Fibroblast of skin of back (primary cell): Measurements from ENCODE around the gene SPTSSB.

Source experiments
- DNase-seq: peaks from one replicate; pipeline ENCODE4 v3.0.0-alpha.2; 2013

SPTSSB gene

DNA sequence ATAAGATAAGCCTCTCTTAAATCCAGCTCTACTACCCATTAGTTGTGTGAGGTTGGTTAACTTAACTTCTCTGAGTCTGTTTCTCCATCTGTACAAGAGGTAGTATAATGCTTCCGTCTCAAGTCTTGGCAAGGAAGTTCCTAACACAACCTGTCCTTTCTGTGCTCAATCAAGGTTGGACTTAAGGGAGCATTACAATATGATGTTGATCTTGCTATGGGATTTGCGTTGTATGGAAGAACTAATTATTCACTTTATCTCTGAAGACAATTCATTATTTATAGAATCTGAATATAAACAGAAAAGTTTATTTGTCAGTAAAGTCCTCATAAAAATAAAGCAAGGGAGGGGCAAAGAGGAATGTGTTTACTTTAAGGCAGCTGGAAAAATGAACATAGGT, 18.9 kb upstream of the SPTSSB start:
- no peak for DNase-seq

DNA sequence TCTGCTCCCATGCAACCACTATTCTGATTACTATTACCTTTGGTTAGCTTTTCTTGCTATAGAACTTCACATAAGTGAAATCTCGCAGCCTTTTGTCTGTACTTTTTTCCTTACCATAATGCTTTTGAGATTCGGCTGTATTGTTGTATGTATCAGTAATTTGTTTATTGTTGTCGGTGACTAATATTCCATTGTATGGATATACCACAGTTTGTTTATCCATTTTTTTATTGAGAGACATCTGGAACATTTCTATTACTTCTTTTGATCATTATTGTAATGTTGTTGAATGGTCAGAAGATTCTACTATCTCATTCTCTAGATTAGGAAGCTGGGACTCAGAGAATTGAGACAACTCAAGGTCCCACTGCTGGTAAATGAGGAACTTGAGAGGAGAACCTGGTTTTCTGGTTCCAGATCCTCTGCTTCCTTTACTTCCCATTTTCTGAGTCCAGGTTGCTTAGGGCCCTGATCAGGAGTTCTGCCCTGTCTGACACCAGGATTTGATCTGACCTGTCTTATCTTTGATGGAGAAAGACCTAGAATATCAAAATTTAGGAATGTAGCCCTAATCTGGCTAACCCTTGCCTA, 18.2 kb upstream of the SPTSSB start:
- DNase-seq: no peak

DNA sequence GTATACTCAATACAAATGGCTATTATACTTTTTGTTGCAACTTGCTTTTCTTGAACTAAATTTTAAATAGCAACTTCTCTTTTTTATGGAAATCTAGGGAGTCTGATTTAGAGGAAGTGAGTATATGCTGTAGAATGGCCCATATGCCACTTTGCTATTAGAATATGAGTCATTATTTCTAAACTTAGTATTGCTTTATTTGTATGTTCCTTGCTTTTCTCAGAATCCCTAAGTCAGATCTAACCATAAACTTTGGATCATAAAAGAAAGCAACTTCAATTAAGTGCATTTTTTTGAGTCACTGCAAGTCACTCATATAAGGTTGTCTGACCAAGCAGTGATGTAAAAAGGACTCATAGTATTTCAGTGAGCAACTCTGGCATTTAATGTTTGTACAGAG, 17.5 kb upstream of the SPTSSB start:
- DNase-seq: peak; percentile 42

DNA sequence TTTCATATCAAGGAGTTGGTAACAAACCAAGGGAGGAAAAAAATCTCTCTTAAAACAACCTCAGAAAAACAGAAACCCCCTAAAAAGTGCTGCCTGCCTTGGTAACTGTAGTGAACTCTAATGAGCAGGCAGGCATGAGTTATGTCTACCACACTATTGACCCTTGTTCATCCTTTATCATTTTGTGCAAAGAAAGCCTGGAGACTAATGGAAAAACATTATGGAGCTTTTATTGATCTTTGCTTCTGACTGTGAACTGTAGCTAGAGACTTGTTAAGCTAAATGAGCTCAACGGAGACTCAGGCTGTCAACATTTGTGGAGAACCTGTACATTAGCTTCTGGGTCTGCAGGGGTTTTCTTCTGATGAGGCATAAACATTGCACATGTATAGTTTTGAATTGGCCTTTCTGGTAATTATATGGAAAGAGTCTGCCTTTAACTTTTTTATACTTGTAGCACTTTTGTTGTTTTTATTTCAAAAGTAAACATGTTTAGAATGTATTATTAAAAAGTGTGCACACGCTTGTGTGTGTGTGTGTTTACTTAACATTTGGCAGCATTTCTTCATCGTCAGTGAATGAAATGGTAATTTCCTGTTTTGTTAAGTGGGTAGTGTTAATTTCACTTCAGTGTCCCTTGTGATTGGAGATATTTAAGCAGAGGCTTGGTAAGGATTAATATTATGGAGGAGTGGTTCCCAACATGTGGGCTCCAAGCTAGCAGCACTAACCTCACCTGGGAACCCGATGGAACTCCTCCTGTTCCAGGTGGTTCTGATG, 15.9 kb upstream of the SPTSSB start:
- no peak for DNase-seq

DNA sequence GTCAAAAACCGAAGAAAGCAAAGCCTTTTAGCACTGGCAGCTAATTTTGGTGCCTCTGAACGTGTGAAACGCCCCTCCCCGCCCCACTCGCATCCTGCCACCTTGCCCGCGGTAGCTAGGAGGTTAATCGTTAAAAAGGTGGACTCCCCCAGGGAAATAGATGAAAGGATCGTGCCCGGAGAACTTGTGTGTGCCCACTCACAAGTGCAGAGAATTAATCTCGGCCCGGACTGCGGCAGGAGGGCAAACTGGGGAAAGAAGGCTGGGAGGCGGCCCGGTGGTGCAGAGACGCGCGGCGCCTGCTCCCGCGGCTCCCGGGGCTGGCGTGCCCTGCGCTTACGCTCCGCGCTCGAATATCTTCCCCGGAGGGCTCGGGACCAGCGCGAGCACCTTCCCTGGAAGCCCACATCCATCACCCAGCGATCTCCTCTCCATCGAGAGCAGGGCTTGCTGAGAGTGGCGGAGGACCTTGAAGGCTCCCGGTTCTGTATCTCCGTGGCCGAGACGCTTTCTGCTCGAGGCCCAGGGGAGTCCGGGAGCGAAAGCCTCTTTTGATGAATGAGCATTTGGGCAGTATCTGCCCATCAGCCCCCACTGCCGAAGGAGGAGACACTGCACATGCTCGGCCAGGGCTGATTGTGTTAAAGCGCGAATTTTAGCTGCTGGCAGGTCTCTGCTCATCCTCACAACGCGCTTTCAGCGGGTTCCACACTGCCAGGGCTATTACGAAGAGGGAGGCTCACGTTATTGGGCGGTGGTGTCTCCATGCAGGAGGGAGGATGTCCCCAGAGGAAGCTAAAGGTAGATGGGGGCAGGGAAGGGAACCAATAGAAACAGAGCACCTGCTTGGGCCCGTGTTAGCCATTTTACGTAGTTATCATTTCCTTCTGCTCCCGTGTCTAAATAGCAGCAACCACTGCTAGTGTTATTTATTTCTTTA, 1.3 kb upstream of the SPTSSB start:
- DNase-seq: peak; percentile 24

DNA sequence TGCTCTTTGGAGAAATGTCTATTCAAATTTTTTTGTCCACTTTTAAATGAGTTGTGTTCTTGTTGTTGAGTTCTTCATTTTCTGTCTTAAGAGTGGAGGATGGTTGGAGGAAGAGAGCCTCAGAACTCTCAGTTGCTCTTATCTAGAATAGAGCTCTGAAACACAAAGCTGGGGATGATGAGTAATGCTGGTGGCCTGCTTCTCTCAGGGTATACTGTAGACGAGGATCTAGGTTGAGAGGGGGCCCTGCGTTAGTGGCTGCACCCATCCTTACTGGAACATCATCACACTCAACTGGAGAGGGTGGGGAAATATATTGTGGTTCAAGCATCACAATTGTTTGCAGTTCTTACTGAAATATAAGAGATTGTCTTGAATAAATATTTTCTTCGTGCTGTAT, 1.8 kb downstream of the SPTSSB start:
- DNase-seq: no peak

DNA sequence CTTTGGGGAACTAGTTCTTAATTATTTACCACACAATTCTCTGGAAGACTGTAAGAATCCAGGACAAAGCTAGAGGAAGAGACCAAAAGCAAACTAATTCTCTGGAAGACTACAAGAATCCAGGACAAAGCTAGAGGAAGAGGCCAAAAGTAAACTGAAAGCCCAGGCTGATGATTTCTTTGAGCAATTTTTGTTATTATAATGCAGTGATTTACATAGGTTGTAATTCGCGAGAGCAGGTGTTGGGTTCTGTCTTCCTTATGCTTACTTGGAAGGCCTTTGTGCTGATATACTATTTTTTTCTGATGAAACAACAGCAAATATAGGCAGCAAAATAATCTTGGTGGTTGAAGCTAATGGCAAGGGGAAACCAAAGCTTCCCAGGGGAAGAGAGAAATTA, 5.2 kb downstream of the SPTSSB start:
- DNase-seq: no peak

DNA sequence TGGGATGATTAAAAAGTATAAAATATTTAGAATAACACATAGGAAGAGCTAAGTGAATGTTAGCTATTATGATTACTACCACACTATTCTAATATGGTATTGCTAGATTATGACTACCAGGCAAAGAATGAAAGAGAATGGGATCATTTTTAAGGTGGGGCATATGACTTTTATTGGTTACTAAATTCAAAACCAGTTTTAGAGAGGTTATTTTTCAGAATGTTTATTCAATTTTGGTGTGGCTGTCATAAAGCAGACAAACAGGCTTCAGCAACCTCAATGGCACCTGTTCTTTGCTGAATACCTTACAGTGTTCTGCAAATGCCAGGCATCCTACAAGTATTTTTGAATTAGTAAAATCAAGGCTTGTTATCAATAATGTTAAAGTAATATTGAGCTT, 12.8 kb downstream of the SPTSSB start:
- DNase-seq: no peak

DNA sequence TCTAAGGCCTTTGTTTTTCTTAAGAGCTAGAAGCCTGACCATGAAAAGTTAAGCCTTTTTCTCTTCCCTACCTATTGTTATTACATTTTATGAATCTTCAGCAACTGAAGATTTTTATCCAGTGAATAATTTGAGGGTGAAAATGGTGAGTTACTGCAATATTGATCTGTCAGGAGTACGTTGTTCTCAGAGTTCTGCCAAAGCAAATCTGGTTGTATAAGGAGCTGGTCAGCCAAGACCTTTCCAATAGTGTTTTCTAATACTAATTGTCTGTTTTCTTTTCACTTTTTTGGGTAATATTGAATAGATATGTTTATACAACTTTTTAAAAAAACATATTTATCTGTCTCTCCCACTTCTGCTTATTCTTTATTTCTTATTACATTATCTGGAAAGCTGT, 15.0 kb downstream of the SPTSSB start:
- DNase-seq: no peak

DNA sequence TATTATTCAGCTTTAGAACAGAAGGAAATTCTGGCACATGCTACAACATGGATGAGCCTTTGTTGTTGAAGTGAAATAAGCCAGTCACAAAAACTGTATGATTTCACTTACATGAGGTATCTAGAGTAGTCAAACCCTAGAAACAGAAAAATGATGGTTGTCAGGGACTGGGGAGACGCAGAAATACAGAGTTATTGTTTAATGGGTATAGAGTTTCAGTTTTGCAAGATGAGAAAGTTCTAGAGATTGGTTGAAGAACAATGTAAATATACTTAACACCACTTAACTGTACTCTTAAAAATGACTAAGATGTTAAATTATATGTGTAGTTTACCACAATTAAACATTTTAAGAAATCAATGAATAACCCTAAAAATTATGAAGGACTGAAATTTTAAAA, 15.8 kb downstream of the SPTSSB start:
- no peak for DNase-seq

DNA sequence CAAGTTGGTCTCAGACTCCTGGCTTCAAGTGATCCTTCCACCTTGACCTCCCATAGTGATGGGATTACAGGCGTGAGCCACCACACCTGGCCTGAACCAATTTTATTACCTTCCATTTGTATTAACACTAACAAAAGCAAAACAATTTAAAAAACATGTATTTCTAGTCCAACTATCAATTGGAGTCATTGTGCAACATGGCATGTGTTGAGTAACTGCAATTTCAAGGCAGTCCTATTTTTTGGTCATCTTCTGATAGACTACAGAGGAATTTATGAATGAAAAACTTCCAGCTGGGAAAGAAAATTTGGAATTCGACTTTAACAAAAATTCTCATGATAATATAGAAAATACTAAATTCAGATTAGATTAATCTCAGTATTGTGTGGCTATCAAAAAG, 16.8 kb downstream of the SPTSSB start:
- DNase-seq: no peak

DNA sequence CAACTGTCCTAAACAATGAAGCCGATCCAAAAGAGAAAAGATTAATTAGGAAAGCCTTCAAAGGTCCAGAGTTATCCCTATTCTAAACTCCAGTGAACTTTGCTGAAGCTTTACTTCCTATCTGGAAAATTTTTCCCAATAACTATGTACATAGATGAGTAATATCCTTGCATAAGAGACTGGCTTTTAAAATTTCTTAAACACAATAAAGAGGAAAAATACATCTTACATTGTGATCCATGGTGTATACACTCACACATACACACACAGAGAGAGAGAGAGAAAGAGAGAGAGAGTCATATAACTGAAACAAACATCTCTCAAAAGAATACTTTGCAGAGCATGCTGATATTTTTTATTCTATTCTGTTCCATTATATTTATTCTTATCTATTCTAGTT, 20.0 kb downstream of the SPTSSB start:
- DNase-seq: no peak

DNA sequence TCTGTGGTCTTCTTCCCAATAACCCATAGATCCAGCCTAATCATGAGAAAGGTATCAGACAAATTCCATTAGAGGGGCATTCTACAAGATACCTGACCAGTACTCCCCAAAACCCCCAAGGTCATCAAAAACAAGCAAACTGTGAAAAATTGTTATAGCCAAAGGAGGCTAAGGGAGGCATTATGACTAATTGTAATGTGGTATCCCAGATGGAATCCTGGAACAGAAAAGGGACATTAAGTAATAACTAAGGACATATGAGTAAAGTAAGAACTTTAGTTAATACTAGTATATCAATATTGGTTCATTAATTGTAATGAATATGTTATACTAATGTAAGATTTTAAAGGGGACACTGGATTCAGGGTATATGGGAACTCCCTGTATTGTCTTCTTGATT, 20.4 kb downstream of the SPTSSB start:
- no peak for DNase-seq

DNA sequence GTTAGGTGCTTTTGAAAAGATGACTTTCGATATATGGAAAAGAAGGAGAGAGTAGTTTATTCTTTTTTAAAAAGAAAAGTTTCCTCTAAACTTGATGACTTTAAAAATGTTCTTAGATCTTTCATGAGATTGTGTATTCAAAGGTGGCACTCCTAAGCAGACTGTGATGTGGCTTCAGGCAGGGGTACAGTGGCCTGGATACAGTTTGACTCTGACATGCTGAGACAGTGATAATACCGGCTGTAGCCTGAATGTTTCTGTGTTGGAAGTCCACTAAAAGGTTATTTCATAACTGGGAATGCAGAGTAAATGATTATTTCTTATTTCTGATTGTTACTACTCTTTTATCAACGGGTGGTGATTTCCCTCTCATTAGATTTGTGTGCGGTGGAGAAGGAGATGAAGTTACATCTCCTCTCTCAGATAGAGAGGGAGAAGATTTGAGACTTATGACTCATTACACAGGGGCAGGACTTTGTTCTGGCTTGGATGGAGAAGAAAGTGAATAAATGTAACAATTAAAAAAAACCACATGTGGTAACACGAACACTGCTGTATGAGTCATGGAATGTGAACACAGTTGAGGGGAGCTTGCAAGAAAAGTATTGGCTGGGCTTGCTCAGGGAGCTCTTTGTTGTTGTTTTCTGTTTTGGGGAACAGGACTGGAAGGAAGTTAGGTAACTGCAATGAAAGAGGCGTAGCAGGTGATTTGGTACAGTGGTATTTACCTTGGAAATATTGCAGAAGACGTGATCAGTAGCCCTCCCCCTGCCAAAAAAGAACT, 21.6 kb downstream of the SPTSSB start:
- DNase-seq: peak; percentile 85

DNA sequence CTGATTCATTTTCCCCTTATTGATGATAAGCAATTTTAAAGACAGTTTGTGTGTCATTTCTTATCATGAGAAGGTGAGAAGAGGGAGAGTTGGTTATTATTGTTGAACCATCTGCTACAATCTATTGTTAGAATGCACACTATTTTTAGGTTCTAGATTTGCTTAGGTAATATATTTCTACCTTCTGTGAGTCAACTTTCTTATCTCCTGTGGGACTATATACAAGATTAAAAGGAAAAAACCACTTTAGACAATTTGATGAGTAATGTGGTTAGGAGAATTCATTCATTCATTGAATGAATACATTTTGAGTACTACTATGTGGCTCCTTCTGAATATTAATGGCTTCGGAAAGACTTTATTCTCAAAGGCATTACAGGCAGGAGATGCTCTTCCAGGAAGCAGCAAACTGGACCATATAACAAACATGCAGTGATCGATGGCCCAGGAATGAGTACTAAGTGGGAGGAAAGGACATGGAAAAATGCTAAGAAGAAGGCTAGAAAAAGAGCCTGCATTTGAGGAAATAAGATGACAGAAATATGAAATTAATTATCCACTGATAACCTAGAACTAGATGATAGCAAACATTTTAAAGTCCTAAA, 22.4 kb downstream of the SPTSSB start:
- DNase-seq: peak; percentile 24

DNA sequence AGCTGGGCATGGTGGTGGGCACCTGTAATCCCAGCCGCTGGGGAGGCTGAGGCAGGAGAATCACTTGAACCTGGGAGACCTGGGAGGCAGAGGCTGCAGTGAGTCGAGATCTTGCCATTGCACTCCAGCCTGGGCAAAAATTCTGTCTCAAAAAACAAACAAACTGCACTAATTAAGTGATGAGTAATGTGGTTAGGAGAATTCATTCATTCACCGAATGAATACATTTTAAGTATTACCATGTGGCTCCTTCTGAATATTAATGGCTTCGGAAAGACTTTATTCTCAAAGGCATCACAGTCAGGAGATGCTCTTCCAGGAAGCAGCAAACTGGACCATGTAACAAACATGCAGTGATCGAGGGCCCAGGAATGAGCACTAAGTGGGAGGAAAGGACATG, 23.6 kb downstream of the SPTSSB start:
- no peak for DNase-seq

DNA sequence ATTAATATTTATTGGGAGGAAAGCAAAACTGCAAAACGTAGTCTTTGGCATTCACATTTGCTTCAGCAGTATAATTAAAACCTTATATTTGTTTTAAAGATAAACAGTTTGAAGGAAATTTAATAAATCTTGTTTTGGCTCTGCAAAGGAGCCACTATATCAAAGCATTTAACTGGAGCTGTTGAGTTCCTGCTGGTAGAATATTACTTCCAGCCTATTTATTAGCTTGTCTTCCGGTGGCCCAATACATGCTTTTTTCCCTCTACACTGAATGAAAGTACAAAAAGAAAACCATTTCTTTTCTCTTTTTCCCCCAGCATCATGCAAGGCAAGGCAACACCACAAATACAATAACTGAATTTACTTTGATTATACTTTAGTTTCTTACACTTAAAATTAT, 26.3 kb downstream of the SPTSSB start:
- DNase-seq: no peak

DNA sequence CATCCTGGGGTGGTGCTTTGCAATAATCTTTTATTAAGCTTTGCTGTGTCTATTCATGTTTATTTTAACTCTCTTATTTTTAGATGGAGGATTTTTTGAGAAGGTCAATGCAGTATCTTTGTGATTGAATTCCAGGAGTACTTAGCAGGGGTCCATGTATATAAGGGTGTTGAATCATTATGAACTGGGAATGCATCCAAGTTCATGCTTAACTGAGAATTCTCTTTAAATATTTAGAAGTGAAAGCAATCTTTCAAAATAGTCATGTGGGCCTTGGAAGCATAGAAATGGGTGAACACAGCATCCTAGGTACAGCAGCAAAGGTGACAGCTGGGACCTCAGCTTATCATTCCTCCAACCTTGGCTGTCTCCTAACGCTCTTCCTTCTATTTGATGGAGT, 27.3 kb downstream of the SPTSSB start:
- DNase-seq: peak; percentile 46

DNA sequence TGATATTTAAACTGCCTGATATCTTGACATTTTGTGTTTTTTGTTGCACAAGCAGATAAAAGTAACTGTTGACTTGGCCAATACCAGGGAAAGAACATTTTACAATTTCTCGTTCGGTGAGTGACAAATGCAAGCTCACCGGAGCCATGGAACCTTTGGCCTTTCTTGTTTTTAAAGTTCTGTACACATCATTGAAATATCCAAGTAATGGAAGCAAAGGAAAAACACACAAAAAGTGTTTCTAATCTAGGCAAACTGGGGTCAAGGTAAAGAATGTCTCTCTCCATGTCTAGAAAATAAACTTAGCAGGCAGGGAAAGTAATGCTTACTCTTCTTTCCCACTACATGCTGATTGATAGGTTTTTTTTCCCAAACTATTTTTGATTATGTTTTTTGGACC, 27.8 kb downstream of the SPTSSB start:
- DNase-seq: no peak

DNA sequence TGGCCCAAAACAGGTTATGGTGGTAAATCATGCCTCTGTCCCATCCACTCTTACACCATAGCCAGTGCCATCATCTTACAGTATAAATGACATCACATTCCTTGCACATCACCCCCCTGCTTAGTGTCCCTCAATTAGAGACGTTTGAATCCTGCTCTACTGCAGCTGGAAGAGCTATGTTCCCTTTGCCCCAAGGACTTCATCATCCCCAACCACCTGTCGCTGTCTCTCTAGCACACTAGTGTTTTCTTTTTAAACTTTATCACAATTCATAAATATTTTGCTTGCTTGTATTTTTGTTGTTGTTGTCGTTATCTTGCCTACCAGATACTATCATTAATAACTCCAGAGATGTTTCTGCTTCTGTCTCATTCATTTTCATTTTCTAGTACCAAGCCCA, 28.7 kb downstream of the SPTSSB start:
- DNase-seq: no peak

DNA sequence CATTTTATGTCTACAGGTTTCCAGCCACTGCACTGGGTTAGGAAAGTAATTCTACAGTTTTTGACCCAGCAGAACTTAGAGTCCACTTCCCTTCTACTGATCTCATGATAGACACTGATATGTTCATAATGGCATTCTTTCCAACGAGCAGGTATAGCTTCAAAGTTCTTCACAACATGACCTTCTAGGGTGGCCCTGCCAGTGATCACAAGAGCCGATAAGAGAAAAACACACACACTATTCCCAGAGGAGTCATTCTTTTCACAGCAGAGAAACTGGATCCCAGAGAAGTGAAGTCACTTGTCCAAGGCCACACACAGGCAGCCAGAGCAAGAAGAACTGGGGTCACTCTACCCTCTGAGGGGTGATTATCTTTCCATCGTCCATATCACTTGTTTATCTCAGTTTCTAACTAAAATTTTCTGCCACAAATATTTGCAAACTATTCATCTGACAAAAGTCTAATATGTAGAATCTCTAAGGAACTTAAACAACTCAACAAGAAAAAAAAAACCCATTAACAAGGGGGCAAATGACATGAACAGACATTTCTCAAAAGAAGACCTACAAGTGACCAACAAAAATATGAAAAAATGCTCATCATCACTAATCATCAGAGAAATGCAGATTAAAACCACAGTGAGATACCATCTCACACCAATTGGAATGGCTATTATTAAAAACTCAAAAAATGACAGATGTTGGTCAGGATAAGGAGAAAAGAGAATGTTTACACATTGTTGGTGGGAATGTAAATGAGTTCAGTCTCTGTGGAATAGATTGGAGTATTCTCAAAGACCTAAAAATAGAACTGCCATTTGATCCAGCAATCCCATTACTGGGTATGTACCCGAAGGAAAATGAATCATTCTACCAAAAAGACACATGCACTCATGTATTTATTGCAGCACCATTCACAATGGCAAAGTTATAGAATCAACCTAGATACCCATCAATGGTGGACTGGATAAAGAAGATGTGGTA, 31.5 kb downstream of the SPTSSB start:
- DNase-seq: peak; percentile 45
